ENCODE results near the gene SGMS1. TPM values are rescaled to one million over a fixed set of nuclear protein-coding genes. Genes with fewer than 3 reads are reported as not detected.

SGMS1 gene
- polyA plus RNA-seq, 1 donor (not counting 4 experiments of a cell fraction or from before 2014, with no cell fraction given), result 18.3 TPM

DNA sequence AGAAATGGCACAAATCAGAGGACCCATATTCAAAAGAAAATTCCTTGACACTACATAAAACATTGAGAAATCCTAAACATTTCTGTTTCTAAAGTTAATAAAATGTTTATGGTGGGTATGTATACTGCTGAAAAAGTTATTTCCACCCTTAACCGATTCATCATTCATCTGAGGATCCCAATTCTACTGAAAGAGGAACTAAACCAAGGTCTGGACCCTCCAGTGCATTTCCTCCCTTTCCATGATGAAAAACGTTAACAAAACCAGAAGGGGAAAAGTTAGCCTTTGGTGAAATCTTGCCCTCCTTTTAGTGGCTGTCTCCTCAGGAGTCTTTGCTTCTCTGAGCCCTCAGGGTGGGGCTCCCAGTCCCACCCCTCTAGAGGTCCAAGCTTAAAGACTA is 227.9 kb downstream of the SGMS1 start:
- H3K9me3 ChIP-seq (ENCODE audit: control insufficient read depth, low read depth, low read length), result no peaks in the 10 kb centered on the region
- peaks cover 5% of the 10 kb centered on the region for H4K20me1 ChIP-seq (ENCODE audit: control insufficient read depth, extremely low read depth, insufficient read depth, low read length)
- peak overlapping the region; percentile 57 for H3K27ac ChIP-seq (ENCODE audit: control insufficient read depth, insufficient read depth, low read length)
- peaks cover 2% of the 10 kb centered on the region for H3K9me1 ChIP-seq (ENCODE audit: control insufficient read depth, extremely low read depth, insufficient read depth, low read length)
- no peaks in the 10 kb centered on the region for H3K27me3 ChIP-seq (ENCODE audit: control insufficient read depth, extremely low read depth, insufficient read depth, low read length)
- no peak overlapping the region for H3K4me3 ChIP-seq (ENCODE audit: control insufficient read depth in 2 of 3, extremely low read depth in 1 of 3, insufficient read depth in 2 of 3, low read depth in 1 of 3, low read length in 3 of 3)
- no peak overlapping the region for H3K9ac ChIP-seq (ENCODE audit: control insufficient read depth, extremely low read depth, insufficient read depth, low read length)
- TF ChIP-seq EZH2 (IDR thresholded peaks at IDR 0.05; ENCODE audit: low read length), result no peak
- dilution Hi-C loops (cut with MboI; ENCODE audit: extremely low pct_ligation_motif_present, low sequenced_read_pairs), result no loop called here
- no peak for DNase-seq (ENCODE audit: low read depth, low spot score)
- peak overlapping the region; percentile 14 for H3K4me2 ChIP-seq (ENCODE audit: control insufficient read depth, extremely low read depth, insufficient read depth, low read depth, low read length)
- no peak overlapping the region for H2AFZ ChIP-seq (ENCODE audit: control insufficient read depth, low read length)
- H3K4me1 ChIP-seq (ENCODE audit: control insufficient read depth, extremely low read depth, insufficient read depth, low read length), result peaks cover 47% of the 10 kb centered on the region
- H3K79me2 ChIP-seq (ENCODE audit: control insufficient read depth, insufficient read depth, low read length), result peaks cover 39% of the 10 kb centered on the region
- H3K36me3 ChIP-seq (ENCODE audit: control insufficient read depth in 2 of 2, extremely low read depth in 1 of 2, insufficient read depth in 2 of 2, low read length in 2 of 2), result no peaks in the 10 kb centered on the region
- FAIRE-seq, result no peak

- no peaks in the 10 kb centered on the region for H3K36me3 ChIP-seq (ENCODE audit: control insufficient read depth in 2 of 2, extremely low read depth in 1 of 2, insufficient read depth in 2 of 2, low read length in 2 of 2)
- DNase-seq (ENCODE audit: low read depth, low spot score), result peak; percentile 25
- H3K27ac ChIP-seq (ENCODE audit: control insufficient read depth, insufficient read depth, low read length), result peak overlapping the region; percentile 83
- no peak overlapping the region for H2AFZ ChIP-seq (ENCODE audit: control insufficient read depth, low read length)
- peaks cover 5% of the 10 kb centered on the region for H4K20me1 ChIP-seq (ENCODE audit: control insufficient read depth, extremely low read depth, insufficient read depth, low read length)
- TF ChIP-seq, protein P1, sequence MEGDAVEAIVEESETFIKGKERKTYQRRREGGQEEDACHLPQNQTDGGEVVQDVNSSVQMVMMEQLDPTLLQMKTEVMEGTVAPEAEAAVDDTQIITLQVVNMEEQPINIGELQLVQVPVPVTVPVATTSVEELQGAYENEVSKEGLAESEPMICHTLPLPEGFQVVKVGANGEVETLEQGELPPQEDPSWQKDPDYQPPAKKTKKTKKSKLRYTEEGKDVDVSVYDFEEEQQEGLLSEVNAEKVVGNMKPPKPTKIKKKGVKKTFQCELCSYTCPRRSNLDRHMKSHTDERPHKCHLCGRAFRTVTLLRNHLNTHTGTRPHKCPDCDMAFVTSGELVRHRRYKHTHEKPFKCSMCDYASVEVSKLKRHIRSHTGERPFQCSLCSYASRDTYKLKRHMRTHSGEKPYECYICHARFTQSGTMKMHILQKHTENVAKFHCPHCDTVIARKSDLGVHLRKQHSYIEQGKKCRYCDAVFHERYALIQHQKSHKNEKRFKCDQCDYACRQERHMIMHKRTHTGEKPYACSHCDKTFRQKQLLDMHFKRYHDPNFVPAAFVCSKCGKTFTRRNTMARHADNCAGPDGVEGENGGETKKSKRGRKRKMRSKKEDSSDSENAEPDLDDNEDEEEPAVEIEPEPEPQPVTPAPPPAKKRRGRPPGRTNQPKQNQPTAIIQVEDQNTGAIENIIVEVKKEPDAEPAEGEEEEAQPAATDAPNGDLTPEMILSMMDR (optimal IDR thresholded peaks at IDR 0.05 in 1 of 3, IDR thresholded peaks at IDR 0.05 in 1 of 3, conservative IDR thresholded peaks at IDR 0.05 in 1 of 3; ENCODE audit: extremely low read depth in 1 of 3, insufficient read depth in 2 of 3, low read length in 3 of 3), result no peak
- TF ChIP-seq EZH2 (IDR thresholded peaks at IDR 0.05; ENCODE audit: low read length), result no peak
- peaks cover 2% of the 10 kb centered on the region for H3K9me1 ChIP-seq (ENCODE audit: control insufficient read depth, extremely low read depth, insufficient read depth, low read length)
- H3K27me3 ChIP-seq (ENCODE audit: control insufficient read depth, extremely low read depth, insufficient read depth, low read length), result no peaks in the 10 kb centered on the region
- no peak for FAIRE-seq
- H3K4me3 ChIP-seq (ENCODE audit: control insufficient read depth in 2 of 3, extremely low read depth in 1 of 3, insufficient read depth in 2 of 3, low read depth in 1 of 3, low read length in 3 of 3), result no peak overlapping the region
- H3K4me2 ChIP-seq (ENCODE audit: control insufficient read depth, extremely low read depth, insufficient read depth, low read depth, low read length), result peak overlapping the region; percentile 57
- peaks cover 47% of the 10 kb centered on the region for H3K4me1 ChIP-seq (ENCODE audit: control insufficient read depth, extremely low read depth, insufficient read depth, low read length)
- dilution Hi-C loops (cut with MboI; ENCODE audit: extremely low pct_ligation_motif_present, low sequenced_read_pairs), result no loop called here
- peak overlapping the region; percentile 54 for H3K9ac ChIP-seq (ENCODE audit: control insufficient read depth, extremely low read depth, insufficient read depth, low read length)
- no peaks in the 10 kb centered on the region for H3K9me3 ChIP-seq (ENCODE audit: control insufficient read depth, low read depth, low read length)
- H3K79me2 ChIP-seq (ENCODE audit: control insufficient read depth, insufficient read depth, low read length), result peaks cover 40% of the 10 kb centered on the region
These were observed 228.5 kb downstream of the SGMS1 start for GRCh38 chr10:50395271-50395670.

DNA sequence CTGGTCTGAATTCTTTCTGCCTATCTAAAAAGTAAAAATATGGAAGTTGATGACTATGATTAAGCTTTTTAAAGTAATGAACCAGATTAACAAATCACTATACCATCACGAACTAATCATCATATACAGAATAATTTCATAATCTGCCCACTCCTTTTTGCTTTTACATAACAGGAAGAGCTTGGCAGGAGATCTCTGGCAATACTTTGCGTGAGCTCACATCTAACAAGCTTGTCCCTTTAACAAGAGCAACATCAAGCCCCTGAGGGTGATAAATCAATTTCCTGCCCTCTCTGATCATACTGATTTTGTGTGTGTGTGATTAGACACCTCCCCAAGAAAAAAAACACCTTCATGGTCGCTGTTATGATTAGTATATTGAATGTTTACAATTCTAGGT is 228.9 kb downstream of the SGMS1 start:
- Histone ChIP-seq H3K9me3 (ENCODE audit: control insufficient read depth, low read depth, low read length) (no peaks in the 10 kb centered on the region), H3K9ac (ENCODE audit: control insufficient read depth, extremely low read depth, insufficient read depth, low read length) (peak overlapping the region; percentile 54), H3K4me1 (ENCODE audit: control insufficient read depth, extremely low read depth, insufficient read depth, low read length) (peaks cover 47% of the 10 kb centered on the region), H2AFZ (ENCODE audit: control insufficient read depth, low read length) (no peak overlapping the region), H3K27me3 (ENCODE audit: control insufficient read depth, extremely low read depth, insufficient read depth, low read length) (no peaks in the 10 kb centered on the region), H3K79me2 (ENCODE audit: control insufficient read depth, insufficient read depth, low read length) (peaks cover 40% of the 10 kb centered on the region), H4K20me1 (ENCODE audit: control insufficient read depth, extremely low read depth, insufficient read depth, low read length) (peaks cover 5% of the 10 kb centered on the region), H3K4me2 (ENCODE audit: control insufficient read depth, extremely low read depth, insufficient read depth, low read depth, low read length) (peak overlapping the region; percentile 57), H3K9me1 (ENCODE audit: control insufficient read depth, extremely low read depth, insufficient read depth, low read length) (peaks cover 2% of the 10 kb centered on the region), H3K36me3 (ENCODE audit: control insufficient read depth in 2 of 2, extremely low read depth in 1 of 2, insufficient read depth in 2 of 2, low read length in 2 of 2) (no peaks in the 10 kb centered on the region), H3K27ac (ENCODE audit: control insufficient read depth, insufficient read depth, low read length) (peak overlapping the region; percentile 83), H3K4me3 (ENCODE audit: control insufficient read depth in 2 of 3, extremely low read depth in 1 of 3, insufficient read depth in 2 of 3, low read depth in 1 of 3, low read length in 3 of 3) (no peak overlapping the region)
- FAIRE-seq, result no peak
- dilution Hi-C loops (cut with MboI; ENCODE audit: extremely low pct_ligation_motif_present, low sequenced_read_pairs), result no loop called here
- TF ChIP-seq, protein P1 (optimal IDR thresholded peaks at IDR 0.05 in 1 of 3, IDR thresholded peaks at IDR 0.05 in 1 of 3, conservative IDR thresholded peaks at IDR 0.05 in 1 of 3; ENCODE audit: extremely low read depth in 1 of 3, insufficient read depth in 2 of 3, low read length in 3 of 3), result no peak
- no peak for DNase-seq (ENCODE audit: low read depth, low spot score)
